ENCODE data around the gene TTI1.

The TTI1 gene

DNA sequence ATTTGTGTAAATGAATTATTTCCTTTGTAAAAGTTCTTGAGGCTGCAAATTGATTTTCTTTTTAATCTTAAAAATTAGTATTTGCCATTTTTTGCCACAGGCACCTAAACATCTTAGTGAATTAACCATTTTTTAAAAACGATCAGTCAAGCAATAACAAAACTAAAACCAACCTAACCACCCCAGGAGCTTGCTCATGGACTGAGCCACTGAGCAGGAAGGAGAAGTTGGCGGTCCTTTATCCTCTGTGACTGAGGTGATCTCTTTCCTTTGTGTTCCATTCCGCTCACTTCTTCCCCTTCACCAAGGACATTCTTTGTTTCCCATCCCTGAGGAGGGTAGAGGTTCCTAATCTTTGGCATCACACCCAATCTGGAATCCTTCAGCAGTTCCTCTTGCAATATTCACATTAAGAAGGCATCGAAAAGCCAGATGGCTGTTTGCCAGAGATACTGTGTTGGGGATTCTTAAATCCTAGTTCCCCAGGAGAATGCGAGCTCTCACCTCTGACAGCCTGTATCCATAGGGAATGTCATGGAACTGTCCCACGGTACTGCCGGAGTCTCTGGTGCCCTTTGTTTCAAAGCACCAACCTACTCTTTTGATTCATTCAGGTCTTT is 30.8 kb upstream of the TTI1 start:
- no peak overlapping the region for H3K4me3 ChIP-seq (ENCODE audit: control insufficient read depth, low read depth, low read length)
- TF ChIP-seq, protein P1, sequence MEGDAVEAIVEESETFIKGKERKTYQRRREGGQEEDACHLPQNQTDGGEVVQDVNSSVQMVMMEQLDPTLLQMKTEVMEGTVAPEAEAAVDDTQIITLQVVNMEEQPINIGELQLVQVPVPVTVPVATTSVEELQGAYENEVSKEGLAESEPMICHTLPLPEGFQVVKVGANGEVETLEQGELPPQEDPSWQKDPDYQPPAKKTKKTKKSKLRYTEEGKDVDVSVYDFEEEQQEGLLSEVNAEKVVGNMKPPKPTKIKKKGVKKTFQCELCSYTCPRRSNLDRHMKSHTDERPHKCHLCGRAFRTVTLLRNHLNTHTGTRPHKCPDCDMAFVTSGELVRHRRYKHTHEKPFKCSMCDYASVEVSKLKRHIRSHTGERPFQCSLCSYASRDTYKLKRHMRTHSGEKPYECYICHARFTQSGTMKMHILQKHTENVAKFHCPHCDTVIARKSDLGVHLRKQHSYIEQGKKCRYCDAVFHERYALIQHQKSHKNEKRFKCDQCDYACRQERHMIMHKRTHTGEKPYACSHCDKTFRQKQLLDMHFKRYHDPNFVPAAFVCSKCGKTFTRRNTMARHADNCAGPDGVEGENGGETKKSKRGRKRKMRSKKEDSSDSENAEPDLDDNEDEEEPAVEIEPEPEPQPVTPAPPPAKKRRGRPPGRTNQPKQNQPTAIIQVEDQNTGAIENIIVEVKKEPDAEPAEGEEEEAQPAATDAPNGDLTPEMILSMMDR (conservative IDR thresholded peaks at IDR 0.05; ENCODE audit: control insufficient read depth, insufficient read depth, low read depth, low read length): no peak
- no peak for DNase-seq (ENCODE audit: low read depth)

DNA sequence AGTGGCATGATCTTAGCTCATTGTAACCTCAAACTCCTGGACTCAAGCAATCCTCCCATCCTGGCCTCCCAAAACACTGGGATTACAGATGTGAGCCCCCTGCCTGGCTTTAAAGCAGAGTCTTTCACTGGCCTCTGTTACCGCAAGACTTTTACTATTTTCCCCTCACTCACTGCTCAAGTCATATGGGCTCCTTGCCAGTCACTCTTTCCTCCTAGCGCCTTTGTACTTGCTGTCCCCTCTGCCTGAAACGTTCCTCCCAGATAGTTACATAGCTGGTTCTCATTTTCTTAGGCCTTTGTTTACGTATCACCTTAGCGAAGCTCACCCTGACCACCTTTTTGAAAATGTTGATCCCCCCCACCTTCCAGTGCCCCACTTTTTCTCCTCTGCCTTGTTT is 29.6 kb upstream of the TTI1 start:
- H3K4me3 ChIP-seq (ENCODE audit: control insufficient read depth, low read depth, low read length): no peak overlapping the region
- TF ChIP-seq, protein P1 (conservative IDR thresholded peaks at IDR 0.05; ENCODE audit: control insufficient read depth, insufficient read depth, low read depth, low read length): no peak
- DNase-seq (ENCODE audit: low read depth): no peak

DNA sequence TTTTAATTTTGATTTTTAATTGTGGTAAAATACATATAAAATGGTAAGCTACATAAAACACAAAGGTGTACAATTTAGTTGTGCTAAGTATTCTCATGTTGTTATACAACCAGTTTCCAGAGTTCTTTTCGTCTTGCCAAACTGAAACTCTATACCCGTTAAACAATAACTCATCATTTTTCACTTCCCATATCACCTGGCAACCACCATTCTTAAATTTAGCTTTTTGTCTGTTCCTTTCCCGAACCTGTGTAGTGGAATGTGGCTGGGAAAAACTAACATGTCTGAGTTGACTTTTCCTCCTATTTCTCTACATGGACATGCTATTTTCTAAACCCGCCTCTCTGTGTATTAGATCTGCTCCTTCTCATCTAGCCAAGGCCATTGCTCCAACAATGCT is 27.9 kb upstream of the TTI1 start:
- TF ChIP-seq, protein P1 (conservative IDR thresholded peaks at IDR 0.05; ENCODE audit: control insufficient read depth, insufficient read depth, low read depth, low read length): no peak
- no peak for DNase-seq (ENCODE audit: low read depth)
- H3K4me3 ChIP-seq (ENCODE audit: control insufficient read depth, low read depth, low read length): no peak overlapping the region

DNA sequence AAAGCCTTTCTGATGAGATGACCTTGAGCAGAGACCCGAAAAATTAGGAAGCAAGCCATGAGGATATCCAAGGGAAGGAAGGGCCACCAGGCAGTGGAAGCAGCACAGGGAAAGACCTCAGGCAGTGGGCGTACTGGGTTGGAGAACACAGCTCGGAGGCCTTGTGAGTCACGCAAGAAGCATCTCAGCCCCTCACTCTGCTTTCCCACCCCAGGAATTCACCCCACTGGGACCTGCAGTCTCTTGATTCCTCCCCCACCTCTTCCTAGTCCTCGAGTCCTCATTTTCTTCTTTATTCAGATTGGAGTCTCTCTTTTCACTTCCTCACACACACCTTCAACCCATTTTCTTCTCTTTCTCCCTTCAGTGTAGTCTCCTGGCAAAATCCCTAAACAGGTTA is 27.3 kb upstream of the TTI1 start:
- DNase-seq (ENCODE audit: low read depth): peak; percentile 27
- TF ChIP-seq, protein P1 (conservative IDR thresholded peaks at IDR 0.05; ENCODE audit: control insufficient read depth, insufficient read depth, low read depth, low read length): no peak
- no peak overlapping the region for H3K4me3 ChIP-seq (ENCODE audit: control insufficient read depth, low read depth, low read length)

DNA sequence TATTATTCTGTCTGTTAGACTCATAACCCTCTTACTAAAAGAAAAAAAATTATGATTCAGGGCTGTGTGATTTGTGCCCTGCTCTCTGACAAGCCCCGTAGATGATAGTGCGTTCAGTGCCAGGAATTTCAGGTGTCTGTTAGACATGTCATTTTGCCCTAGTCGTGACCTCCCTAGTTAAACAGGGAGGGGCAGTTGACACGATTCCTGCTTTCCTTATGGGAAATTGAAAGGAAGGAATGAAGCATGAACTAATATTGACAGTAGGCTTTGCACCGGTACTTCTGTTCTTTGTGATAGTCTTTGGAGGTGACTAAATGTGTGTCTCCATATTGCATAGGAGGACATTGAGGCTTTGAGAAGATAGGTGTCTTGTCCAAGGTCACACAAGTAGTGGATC is 26.6 kb upstream of the TTI1 start:
- no peak overlapping the region for H3K4me3 ChIP-seq (ENCODE audit: control insufficient read depth, low read depth, low read length)
- TF ChIP-seq, protein P1 (conservative IDR thresholded peaks at IDR 0.05; ENCODE audit: control insufficient read depth, insufficient read depth, low read depth, low read length): no peak
- DNase-seq (ENCODE audit: low read depth): no peak

DNA sequence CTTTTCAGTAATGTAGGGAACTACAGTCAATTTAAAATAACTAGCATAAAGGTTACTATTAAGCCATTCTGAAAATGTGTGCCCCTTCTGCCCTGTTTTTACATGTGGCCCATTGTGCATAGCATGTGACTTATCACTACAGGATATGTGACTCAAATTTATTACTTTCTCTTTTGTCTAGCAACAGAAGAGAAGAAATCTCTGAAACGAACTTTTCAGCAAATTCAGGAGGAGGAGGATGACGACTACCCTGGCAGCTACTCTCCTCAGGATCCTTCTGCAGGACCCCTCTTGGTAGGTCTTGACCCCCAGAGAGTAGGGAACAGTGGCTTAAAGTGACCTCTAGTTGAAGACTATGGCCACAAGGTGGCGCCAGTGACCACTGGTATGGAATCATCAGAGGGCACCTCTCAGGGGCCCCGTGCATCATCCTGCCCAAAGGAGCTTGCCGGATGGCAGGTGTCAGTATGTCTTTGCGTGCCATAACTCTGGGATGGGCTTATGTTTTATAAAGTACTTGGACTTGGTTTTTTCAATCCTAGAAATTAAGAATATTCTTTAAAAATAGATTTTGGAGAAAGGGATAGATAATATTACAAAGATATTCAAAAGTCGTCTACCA is 24.2 kb upstream of the TTI1 start:
- H3K4me3 ChIP-seq (ENCODE audit: control insufficient read depth, low read depth, low read length): no peak overlapping the region
- TF ChIP-seq, protein P1 (conservative IDR thresholded peaks at IDR 0.05; ENCODE audit: control insufficient read depth, insufficient read depth, low read depth, low read length): peak; percentile 80
- peak; percentile 71 for DNase-seq (ENCODE audit: low read depth)

Measured in fibroblast of mammary gland (primary cell).